H1 (cell line): ENCODE measurements around the gene VSIG2. TPM values are rescaled to one million over a fixed set of nuclear protein-coding genes. Genes with fewer than 3 reads are reported as not detected.

Experiments
- CTCF ChIA-PET: fragments of 300-600 bp; sonication (Branson Sonifier 250); formaldehyde crosslinking; loops from one replicate; lab custom pipeline; 2021; ENCODE audit not compliant: partially characterized antibody; lab: Charles Lee
- POLR2A ChIA-PET: fragments of 300-600 bp; sonication (Branson Sonifier 250); formaldehyde crosslinking; loops from one replicate; lab custom pipeline; 2021; ENCODE audit warnings: inconsistent platforms; ENCODE audit not compliant: partially characterized antibody; lab: Charles Lee
- DNase-seq, 2 experiments: peaks; one replicate each; pipeline versions ENCODE4 v3.0.0 to v3.0.0-alpha.2; 2010 to 2022; ENCODE audit warnings: low spot score in 2 of 2, low read depth in 1 of 2, mixed read lengths in 1 of 2
- FAIRE-seq: peaks from 2 replicates; lab custom pipeline; 2011; peaks lifted over from hg19 to GRCh38; lab: Jason Lieb, UNC
- H2AFZ ChIP-seq: 2 replicates; pipeline ENCODE4 v1.8.1; 2012; ENCODE audit warnings: low read length, inconsistent platforms
- H2AK5ac ChIP-seq: 2 replicates; pipeline ENCODE4 v1.6.1; 2013; ENCODE audit warnings: low read depth, low read length
- H2BK120ac ChIP-seq: replicated peaks from 2 replicates; pipeline ENCODE3; 2013; ENCODE audit warnings: low read depth, low read length, inconsistent platforms
- H2BK12ac ChIP-seq: 2 replicates; pipeline ENCODE4 v1.6.1; 2013; ENCODE audit warnings: low read depth, low read length
- H2BK15ac ChIP-seq: 2 replicates; pipeline ENCODE4 v1.6.1; 2013; ENCODE audit warnings: low read length
- H2BK20ac ChIP-seq: 2 replicates; pipeline ENCODE4 v1.6.1; 2013; ENCODE audit warnings: low read length
- H2BK5ac ChIP-seq: 2 replicates; pipeline ENCODE4 v1.6.1; 2013; ENCODE audit warnings: low read depth, low read length
- H3K14ac ChIP-seq: 2 replicates; pipeline ENCODE4 v1.6.1; 2013; ENCODE audit warnings: inconsistent platforms; ENCODE audit not compliant: insufficient read length
- H3K18ac ChIP-seq: 2 replicates; pipeline ENCODE4 v1.6.1; 2013; ENCODE audit warnings: low read length; ENCODE audit errors: extremely low read depth
- H3K23ac ChIP-seq: 2 replicates; pipeline ENCODE4 v1.6.1; 2013; ENCODE audit warnings: inconsistent platforms; ENCODE audit not compliant: insufficient read length
- H3K23me2 ChIP-seq: 2 replicates; pipeline ENCODE4 v1.6.1; 2013; ENCODE audit warnings: low read depth, low read length
- H3K27ac ChIP-seq: 2 replicates; pipeline ENCODE4 v1.6.1; 2011; ENCODE audit warnings: low read depth, low read length, inconsistent platforms
- H3K27me3 ChIP-seq, 4 experiments: replicated peaks in 1 of 4; 1 replicate in 1 of 4; 2 replicates in 3 of 4; pipeline versions ENCODE4 v1.6.1 to v1.8.1; 2011 to 2013; ENCODE audit warnings: low read length in 3 of 4, mild to moderate bottlenecking in 3 of 4, inconsistent platforms in 2 of 4, mixed read lengths in 2 of 4, moderate library complexity in 1 of 4; ENCODE audit not compliant: control insufficient read depth in 3 of 4, insufficient read depth in 3 of 4; ENCODE audit errors: extremely low read depth in 1 of 4
- H3K36me3 ChIP-seq, 4 experiments: 2 replicates each; pipeline versions ENCODE4 v1.6.1 to v1.8.1; 2011 to 2013; ENCODE audit warnings: mild to moderate bottlenecking in 4 of 4, low read length in 3 of 4, moderate library complexity in 2 of 4, control low read depth in 1 of 4, inconsistent platforms in 1 of 4; ENCODE audit not compliant: insufficient read depth in 4 of 4, control insufficient read depth in 2 of 4
- H3K4ac ChIP-seq: replicated peaks from 2 replicates; pipeline ENCODE3; 2013; ENCODE audit warnings: low read length, low read depth, mixed read lengths, inconsistent platforms; ENCODE audit not compliant: insufficient read length
- H3K4me1 ChIP-seq, 4 experiments: replicated peaks in 1 of 4; 1 replicate in 1 of 4; 2 replicates in 3 of 4; pipeline versions ENCODE4 v1.6.1 to v1.8.1; 2011 to 2013; ENCODE audit warnings: low read length in 3 of 4, inconsistent platforms in 2 of 4, mixed read lengths in 1 of 4; ENCODE audit not compliant: insufficient read depth in 4 of 4, control insufficient read depth in 3 of 4
- H3K4me2 ChIP-seq, 2 experiments: 2 replicates each; pipeline versions ENCODE4 v1.6.1 to v1.8.1; 2011 to 2013; ENCODE audit warnings: low read depth in 2 of 2, low read length in 2 of 2, control low read depth in 1 of 2, inconsistent platforms in 1 of 2, mild to moderate bottlenecking in 1 of 2; ENCODE audit not compliant: insufficient read depth in 1 of 2
- H3K4me3 ChIP-seq, 4 experiments: fragments of 200-600, 300-600 bp in 1 of 4; sonication (generic), shearing (Covaris generic), sonication (Bioruptor Twin) in 1 of 4; 2 replicates each; pipeline versions ENCODE4 v1.5.1 to v1.8.1; 2011 to 2016; ENCODE audit warnings: low read length in 4 of 4, low read depth in 3 of 4, control low read depth in 2 of 4, inconsistent platforms in 2 of 4, mild to moderate bottlenecking in 2 of 4, mixed read lengths in 1 of 4, moderate library complexity in 1 of 4; ENCODE audit not compliant: insufficient read depth in 2 of 4; ENCODE audit errors: extremely low read depth in 1 of 4
- H3K56ac ChIP-seq: replicated peaks from 2 replicates; pipeline ENCODE3; 2013; ENCODE audit warnings: low read depth, mild to moderate bottlenecking, mixed read lengths, low read length, inconsistent platforms; ENCODE audit not compliant: insufficient read length
- H3K79me1 ChIP-seq: 2 replicates; pipeline ENCODE4 v1.6.1; 2013; ENCODE audit warnings: low read depth, low read length, control low read depth
- H3K79me2 ChIP-seq, 2 experiments: 2 replicates each; pipeline versions ENCODE4 v1.6.1 to v1.8.1; 2012 to 2013; ENCODE audit warnings: low read length in 2 of 2, mild to moderate bottlenecking in 2 of 2, inconsistent platforms in 1 of 2; ENCODE audit not compliant: insufficient read depth in 2 of 2, control insufficient read depth in 1 of 2
- H3K9ac ChIP-seq, 4 experiments: replicated peaks in 1 of 4; 1 replicate in 1 of 4; 2 replicates in 3 of 4; pipeline versions ENCODE4 v1.6.1 to v1.8.1; 2011 to 2013; ENCODE audit warnings: low read depth in 3 of 4, low read length in 3 of 4, control low read depth in 2 of 4, mild to moderate bottlenecking in 2 of 4, moderate library complexity in 2 of 4, inconsistent platforms in 1 of 4; ENCODE audit errors: extremely low read depth in 1 of 4
- H3K9me3 ChIP-seq, 2 experiments: 2 replicates each; pipeline versions ENCODE4 v1.6.1 to v1.8.1; 2012 to 2013; ENCODE audit warnings: mild to moderate bottlenecking in 2 of 2, moderate library complexity in 2 of 2, control low read depth in 1 of 2, inconsistent platforms in 1 of 2, low read depth in 1 of 2, low read length in 1 of 2, mixed read lengths in 1 of 2; ENCODE audit not compliant: insufficient read depth in 2 of 2
- H4K20me1 ChIP-seq, 2 experiments: replicated peaks in 1 of 2; 2 replicates each; pipeline versions ENCODE3 to v1.8.1; 2011 to 2013; ENCODE audit warnings: inconsistent platforms in 2 of 2, low read length in 2 of 2, mild to moderate bottlenecking in 1 of 2; ENCODE audit not compliant: insufficient read depth in 2 of 2, control insufficient read depth in 1 of 2
- H4K5ac ChIP-seq: 2 replicates; pipeline ENCODE4 v1.6.1; 2013; ENCODE audit warnings: low read length, low read depth, mixed read lengths, inconsistent platforms; ENCODE audit not compliant: insufficient read length
- H4K8ac ChIP-seq: 2 replicates; pipeline ENCODE4 v1.8.0; 2013; ENCODE audit warnings: mild to moderate bottlenecking, moderate library complexity, low read length, inconsistent platforms; ENCODE audit not compliant: insufficient read depth; ENCODE audit errors: extremely low read depth
- H4K91ac ChIP-seq: replicated peaks from 2 replicates; pipeline ENCODE3; 2013; ENCODE audit warnings: low read length, mixed read lengths, inconsistent platforms; ENCODE audit not compliant: insufficient read length
- RAD21 ChIP-seq, 2 experiments: IDR thresholded peaks in 1 of 2; conservative IDR thresholded peaks in 1 of 2; 2 replicates each; pipeline ENCODE4 v1.6.1; 2011; ENCODE audit warnings: low read depth in 2 of 2, low read length in 2 of 2, improper control_type of control experiment in 1 of 2, inconsistent platforms in 1 of 2, mild to moderate bottlenecking in 1 of 2, moderate library complexity in 1 of 2
- WGBS, 2 experiments: shearing (Covaris generic) in 1 of 2; methylation state at CpG; one replicate each; pipeline versions ENCODE4 v1.1.6 to v1.1.7; 2013 to 2015; ENCODE audit warnings: low lambda C conversion rate in 2 of 2, mixed read lengths in 2 of 2, inconsistent platforms in 1 of 2, low coverage in 1 of 2, missing lambda C conversion rate in 1 of 2; ENCODE audit not compliant: insufficient replicate concordance in 2 of 2, insufficient coverage in 1 of 2, insufficient read length in 1 of 2; ENCODE audit errors: extremely low coverage in 1 of 2, missing lambda C conversion rate in 1 of 2; 5-methylcytosine and 5-hydroxymethylcytosine counted together
- polyA plus RNA-seq, 7 experiments: library from polyadenylated mRNA; depleted of rRNA in 3 of 7; stranded (reverse) in 5 of 7; unstranded in 2 of 7; fragments of >200 nt in 5 of 7; fragments of 200-250 nt in 2 of 7; gene quantifications; 1 replicate in 5 of 7; 2 replicates in 1 of 7; 4 replicates in 1 of 7; pipeline versions ENCODE4 v1.2.1 to v1.2.3, GENCODE V29; 2011 to 2013; ENCODE audit warnings: missing spikeins in 2 of 7, mixed read lengths in 2 of 7
- total RNA-seq: library from RNA; stranded (reverse); fragmentation: NEBNext Ultra II Directional; extraction: Animal tissue kit (Norgen Biotek cat#: 25700); gene quantifications from 2 replicates; pipeline ENCODE4 v1.2.1, GENCODE V29; 2021

Gene VSIG2
- total and polyA plus RNA-seq, 2 of the 8 experiments (the other 6 are each of a cell fraction or from before 2014, with no cell fraction given): 0.18 TPM; not detected in 1

GRCh38 chr11:124793466-124794278, 41.6 kb upstream of the VSIG2 start:
- H4K20me1 ChIP-seq: peaks cover 13 to 27% of the 10 kb centered on the region in 2 experiments
- H2BK20ac ChIP-seq: no peak overlapping the region
- no peak overlapping the region for H3K14ac ChIP-seq
- FAIRE-seq (peak; percentile 85), DNase-seq (no peak)
- H2AK5ac ChIP-seq: no peak overlapping the region
- H3K36me3 ChIP-seq: no peaks in the 10 kb centered on the region
- H4K91ac ChIP-seq: no peak overlapping the region
- peaks cover 37 to 100% of the 10 kb centered on the region in 2 experiments for H3K79me2 ChIP-seq
- no peak overlapping the region for H3K4ac ChIP-seq
- no peak overlapping the region for H2BK5ac ChIP-seq
- H3K23me2 ChIP-seq: no peaks in the 10 kb centered on the region
- no peak overlapping the region for H2BK12ac ChIP-seq
- H3K4me3 ChIP-seq: peak overlapping the region in 1 of 4 experiments; percentile 44; a peak in 1 of 8 replicates
- 43% methylated on average over 2 of the region's 2 CpGs; no CpG with 5 or more reads in 1 of the 2 experiments for WGBS, 2 experiments
- H3K79me1 ChIP-seq: peaks cover 5% of the 10 kb centered on the region
- peaks cover 3 to 28% (median 7%) of the 10 kb centered on the region in 4 experiments; a peak in 6 of 7 replicates for H3K4me1 ChIP-seq
- no peak overlapping the region for H3K27ac ChIP-seq
- H3K18ac ChIP-seq: no peak overlapping the region
- H4K8ac ChIP-seq: no peak overlapping the region
- no peaks in the 10 kb centered on the region for H3K27me3 ChIP-seq
- POLR2A ChIA-PET: interaction anchor here (0.6 to 2.0 kb wide), 9 partner anchors 9 to 94 kb away, joined by 3 to 8 read pairs (median 3); no protein-coding TSS in a partner anchor
- no peak overlapping the region for H4K5ac ChIP-seq
- H3K23ac ChIP-seq: no peak overlapping the region
- H2AFZ ChIP-seq: no peak overlapping the region
- H2BK15ac ChIP-seq: no peak overlapping the region
- H3K56ac ChIP-seq: no peak overlapping the region
- peak overlapping the region; percentile 45 to 52 for H3K4me2 ChIP-seq
- no peak overlapping the region for H3K9ac ChIP-seq
- CTCF ChIA-PET: interaction anchor here (0.5 to 7.6 kb wide), 34 partner anchors 10 to 475 kb away, joined by 3 to 111 read pairs (median 4); partner anchors contain the start of genes ESAM, ROBO3, SIAE and SPA17
- no peak overlapping the region for H2BK120ac ChIP-seq
- H3K9me3 ChIP-seq: no peaks in the 10 kb centered on the region
- peak; percentile 52 to 54 for TF ChIP-seq RAD21 (IDR thresholded peaks at IDR 0.05 in 1 of 2, conservative IDR thresholded peaks at IDR 0.05 in 1 of 2; ENCODE audit: low read depth in 2 of 2, low read length in 2 of 2)
